OCI-LY1 (cell line): Measurements from ENCODE around the gene CTNNA1.

ENCODE experiments used
- H2AFZ ChIP-seq: fragments of 200-600 bp; sonication (generic), shearing (Covaris generic); 2 replicates; pipeline ENCODE4 v1.6.0; 2014; ENCODE audit warnings: antibody characterized with exemption, mild to moderate bottlenecking, low read length
- H3F3A ChIP-seq: fragments of 200-600 bp; sonication (generic), shearing (Covaris generic); 2 replicates; pipeline ENCODE4 v1.6.0; 2014; ENCODE audit warnings: mild to moderate bottlenecking, antibody characterized with exemption, low read length, moderate library complexity; ENCODE audit not compliant: insufficient read depth
- H3K27ac ChIP-seq: fragments of 200-600 bp; sonication (generic); 2 replicates; pipeline ENCODE4 v1.5.1; 2014; ENCODE audit warnings: low read length, mixed run types, mild to moderate bottlenecking, low read depth; ENCODE audit not compliant: poor library complexity, severe bottlenecking
- H3K27me3 ChIP-seq: fragments of 200-600 bp; sonication (generic); 2 replicates; pipeline ENCODE4 v1.6.0; 2014; ENCODE audit warnings: antibody characterized with exemption, mild to moderate bottlenecking, low read length, moderate library complexity; ENCODE audit not compliant: insufficient read depth
- H3K36me3 ChIP-seq: fragments of 200-600 bp; sonication (generic); 2 replicates; pipeline ENCODE4 v1.6.1; 2014; ENCODE audit warnings: mild to moderate bottlenecking, antibody characterized with exemption, low read length, moderate library complexity, mixed read lengths; ENCODE audit not compliant: insufficient read depth
- H3K4me1 ChIP-seq: fragments of 200-600 bp; sonication (generic); 2 replicates; pipeline ENCODE4 v1.5.1; 2014; ENCODE audit warnings: mild to moderate bottlenecking, low read length, moderate library complexity; ENCODE audit not compliant: insufficient read depth, severe bottlenecking
- H3K4me2 ChIP-seq: fragments of 200-600 bp; sonication (generic), shearing (Covaris generic); 2 replicates; pipeline ENCODE4 v1.6.1; 2014; ENCODE audit warnings: low read length
- H3K4me3 ChIP-seq: fragments of 200-600 bp; sonication (generic); 2 replicates; pipeline ENCODE4 v1.5.1; 2014; ENCODE audit warnings: low read length, low read depth, mild to moderate bottlenecking, mixed read lengths; ENCODE audit not compliant: poor library complexity, severe bottlenecking
- H3K79me2 ChIP-seq: fragments of 200-600 bp; shearing (Covaris generic); 2 replicates; pipeline ENCODE4 v1.6.1; 2016; ENCODE audit warnings: mixed run types, low read length, mixed read lengths; ENCODE audit not compliant: insufficient read depth
- H3K9ac ChIP-seq: fragments of 200-600 bp; sonication (generic), shearing (Covaris generic); 2 replicates; pipeline ENCODE4 v1.6.1; 2014; ENCODE audit warnings: mild to moderate bottlenecking, low read length, mixed read lengths
- H3K9me2 ChIP-seq: fragments of 200-600 bp; sonication (generic), shearing (Covaris generic); 2 replicates; pipeline ENCODE4 v1.6.1; 2014; ENCODE audit warnings: low read depth, mild to moderate bottlenecking, low read length, mixed read lengths
- H3K9me3 ChIP-seq: fragments of 200-600 bp; shearing (Covaris generic); 2 replicates; pipeline ENCODE4 v1.6.1; 2014; ENCODE audit warnings: low read length, mixed read lengths
- H4K20me1 ChIP-seq: fragments of 200-600 bp; sonication (generic), shearing (Covaris generic); 2 replicates; pipeline ENCODE4 v1.6.0; 2016; ENCODE audit warnings: mild to moderate bottlenecking, low read length; ENCODE audit not compliant: insufficient read depth
- EZH2 ChIP-seq: fragments of 200-600 bp; sonication (generic), shearing (Covaris generic); IDR thresholded peaks from 2 replicates; pipeline ENCODE4 v1.8.0; 2017; ENCODE audit warnings: borderline replicate concordance, mixed run types, mild to moderate bottlenecking, antibody characterized with exemption, low read length, moderate library complexity, mixed read lengths
- TF ChIP-seq, protein P1 (sequence below): fragments of 200-600 bp; sonication (generic), shearing (Covaris generic); IDR thresholded peaks from 2 replicates; pipeline ENCODE4 v1.5.1; 2017; ENCODE audit warnings: mild to moderate bottlenecking, antibody characterized with exemption, low read length, moderate library complexity, mixed read lengths

CTNNA1 gene

GRCh38 chr5:138737494-138738265, 15.5 kb upstream of the CTNNA1 start:
- H2AFZ ChIP-seq = no peak overlapping the region
- 0 out of 2 replicates have a peak, but pooled peaks cover 4% of the 10 kb centered on the region for H3K27me3 ChIP-seq
- TF ChIP-seq, protein P1, sequence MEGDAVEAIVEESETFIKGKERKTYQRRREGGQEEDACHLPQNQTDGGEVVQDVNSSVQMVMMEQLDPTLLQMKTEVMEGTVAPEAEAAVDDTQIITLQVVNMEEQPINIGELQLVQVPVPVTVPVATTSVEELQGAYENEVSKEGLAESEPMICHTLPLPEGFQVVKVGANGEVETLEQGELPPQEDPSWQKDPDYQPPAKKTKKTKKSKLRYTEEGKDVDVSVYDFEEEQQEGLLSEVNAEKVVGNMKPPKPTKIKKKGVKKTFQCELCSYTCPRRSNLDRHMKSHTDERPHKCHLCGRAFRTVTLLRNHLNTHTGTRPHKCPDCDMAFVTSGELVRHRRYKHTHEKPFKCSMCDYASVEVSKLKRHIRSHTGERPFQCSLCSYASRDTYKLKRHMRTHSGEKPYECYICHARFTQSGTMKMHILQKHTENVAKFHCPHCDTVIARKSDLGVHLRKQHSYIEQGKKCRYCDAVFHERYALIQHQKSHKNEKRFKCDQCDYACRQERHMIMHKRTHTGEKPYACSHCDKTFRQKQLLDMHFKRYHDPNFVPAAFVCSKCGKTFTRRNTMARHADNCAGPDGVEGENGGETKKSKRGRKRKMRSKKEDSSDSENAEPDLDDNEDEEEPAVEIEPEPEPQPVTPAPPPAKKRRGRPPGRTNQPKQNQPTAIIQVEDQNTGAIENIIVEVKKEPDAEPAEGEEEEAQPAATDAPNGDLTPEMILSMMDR = no peak
- TF ChIP-seq EZH2 = no peak
- no peak overlapping the region for H3K27ac ChIP-seq
- H3F3A ChIP-seq = no peaks in the 10 kb centered on the region
- H3K4me1 ChIP-seq = peaks cover 12% of the 10 kb centered on the region
- H3K9ac ChIP-seq = no peak overlapping the region
- H3K79me2 ChIP-seq = no peaks in the 10 kb centered on the region
- no peaks in the 10 kb centered on the region for H4K20me1 ChIP-seq
- no peak overlapping the region for H3K4me3 ChIP-seq
- no peaks in the 10 kb centered on the region for H3K9me3 ChIP-seq
- H3K4me2 ChIP-seq = no peak overlapping the region
- no peaks in the 10 kb centered on the region for H3K9me2 ChIP-seq
- no peaks in the 10 kb centered on the region for H3K36me3 ChIP-seq

- Histone ChIP-seq H3K27ac (no peak overlapping the region), H4K20me1 (no peaks in the 10 kb centered on the region), H3F3A (no peaks in the 10 kb centered on the region), H3K4me1 (peaks cover 15% of the 10 kb centered on the region), H3K27me3 (0 out of 2 replicates have a peak, but pooled peaks cover 4% of the 10 kb centered on the region), H3K4me3 (no peak overlapping the region), H3K9me2 (no peaks in the 10 kb centered on the region), H2AFZ (no peak overlapping the region), H3K9me3 (no peaks in the 10 kb centered on the region), H3K79me2 (no peaks in the 10 kb centered on the region), H3K36me3 (no peaks in the 10 kb centered on the region), H3K9ac (no peak overlapping the region), H3K4me2 (no peak overlapping the region)
- TF ChIP-seq, protein P1 = no peak
- TF ChIP-seq EZH2 = no peak
These were observed 14.8 kb upstream of the CTNNA1 start for GRCh38 chr5:138738399-138738798.

GRCh38 chr5:138739938-138740337, 13.3 kb upstream of the CTNNA1 start:
- Histone ChIP-seq H3K9me3 (no peaks in the 10 kb centered on the region), H3K27me3 (0 out of 2 replicates have a peak, but pooled peaks cover 4% of the 10 kb centered on the region), H3K9ac (no peak overlapping the region), H4K20me1 (no peaks in the 10 kb centered on the region), H3F3A (no peaks in the 10 kb centered on the region), H3K36me3 (no peaks in the 10 kb centered on the region), H3K4me1 (peaks cover 15% of the 10 kb centered on the region), H3K4me2 (no peak overlapping the region), H3K9me2 (no peaks in the 10 kb centered on the region), H2AFZ (no peak overlapping the region), H3K79me2 (no peaks in the 10 kb centered on the region), H3K4me3 (no peak overlapping the region), H3K27ac (no peak overlapping the region)
- TF ChIP-seq EZH2 = no peak
- TF ChIP-seq, protein P1 = no peak
